Measurements from ENCODE around the gene IFIH1.

Gene IFIH1

DNA sequence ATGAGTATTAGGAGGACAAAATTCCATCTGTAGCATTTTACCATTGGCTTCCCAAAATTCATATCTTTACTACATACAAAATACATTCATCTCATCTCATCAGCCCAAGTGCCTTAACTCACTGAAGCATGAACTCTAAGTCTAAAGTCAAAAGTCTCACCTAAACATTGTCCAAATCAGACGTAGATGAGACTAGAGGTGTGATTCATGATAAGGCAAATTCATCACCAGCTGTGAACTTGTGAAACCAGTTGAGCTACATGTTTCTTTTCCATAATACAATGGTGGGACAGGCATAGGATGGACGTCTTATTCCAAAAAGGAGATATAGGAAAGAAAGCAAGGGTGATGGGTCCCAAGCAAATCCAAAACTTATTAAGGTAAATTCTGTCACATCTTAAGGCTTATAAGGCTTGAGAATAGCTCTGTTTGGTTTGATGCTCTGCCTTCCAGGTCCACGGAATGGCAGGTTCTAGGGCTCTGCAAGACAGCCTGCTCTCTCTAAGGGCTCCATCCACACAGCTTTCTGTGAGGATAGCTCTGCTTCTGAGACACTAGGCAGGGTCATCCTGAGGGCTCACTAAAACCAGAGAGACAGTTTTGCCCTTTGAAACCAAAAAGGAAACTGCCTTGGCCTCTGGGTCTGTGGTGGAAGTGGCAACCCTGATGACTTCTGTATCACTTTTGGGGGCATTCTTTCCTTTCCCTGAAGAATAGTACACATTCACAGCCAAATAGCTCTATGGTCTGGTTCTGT is 9.6 kb downstream of the IFIH1 start:
- no peak for DNase-seq

DNA sequence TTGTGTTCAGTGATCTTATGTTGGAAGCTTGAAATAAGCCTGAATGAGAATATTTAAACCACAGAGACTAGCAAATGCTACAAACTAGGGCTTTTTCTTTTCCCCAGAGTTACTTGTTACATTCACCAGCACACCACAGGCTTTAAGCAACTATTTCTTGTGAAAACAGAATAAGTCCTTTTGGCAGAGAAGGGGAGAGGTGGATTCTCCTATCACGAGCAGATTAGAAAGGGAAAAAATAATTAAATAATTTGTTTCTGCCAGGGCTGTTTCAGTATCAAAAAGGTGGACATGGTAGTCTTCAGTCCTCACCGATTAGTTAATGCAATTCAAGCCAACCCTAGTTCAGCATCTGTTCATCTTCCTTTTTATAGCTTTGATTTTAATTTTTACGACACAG is 12.6 kb downstream of the IFIH1 start:
- DNase-seq, result no peak

- DNase-seq, result no peak
Observed at GRCh38 chr2:162301877-162302276, 16.6 kb downstream of the IFIH1 start.

DNA sequence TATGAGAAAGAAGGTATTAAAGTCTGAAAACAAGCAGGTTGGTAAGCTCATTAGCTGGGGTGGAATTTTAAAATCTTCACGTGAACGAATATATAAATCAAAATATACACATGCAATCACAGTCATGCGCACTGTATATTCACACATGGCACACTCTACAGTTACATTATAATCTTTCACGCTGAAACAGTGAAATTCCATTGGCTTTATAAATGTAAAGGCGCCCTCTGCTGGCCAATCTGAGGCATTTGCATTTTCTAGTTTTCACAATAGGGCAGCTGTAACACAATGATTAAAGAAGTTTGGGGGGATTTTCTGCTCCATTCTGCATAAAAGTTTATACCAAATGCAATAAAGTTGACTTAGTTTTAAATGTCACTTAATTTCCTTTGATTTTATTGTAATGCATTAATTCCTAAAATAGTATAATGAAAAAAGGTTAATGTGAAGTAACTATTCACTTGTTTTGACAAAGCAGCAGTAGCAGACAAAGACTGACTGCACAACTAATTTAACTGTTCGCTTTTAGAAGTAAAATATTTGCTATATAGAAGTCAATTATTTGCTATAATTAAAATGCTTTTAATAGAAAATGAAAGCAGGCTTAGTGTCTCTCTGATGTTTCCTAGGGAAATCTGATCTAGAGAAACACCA is 17.2 kb downstream of the IFIH1 start:
- DNase-seq, result peak; percentile 77

- DNase-seq, result no peak
Observed at GRCh38 chr2:162300266-162300665, 18.2 kb downstream of the IFIH1 start.

GRCh38 chr2:162298669-162299335 is 19.7 kb downstream of the IFIH1 start:
- DNase-seq, result no peak

DNA sequence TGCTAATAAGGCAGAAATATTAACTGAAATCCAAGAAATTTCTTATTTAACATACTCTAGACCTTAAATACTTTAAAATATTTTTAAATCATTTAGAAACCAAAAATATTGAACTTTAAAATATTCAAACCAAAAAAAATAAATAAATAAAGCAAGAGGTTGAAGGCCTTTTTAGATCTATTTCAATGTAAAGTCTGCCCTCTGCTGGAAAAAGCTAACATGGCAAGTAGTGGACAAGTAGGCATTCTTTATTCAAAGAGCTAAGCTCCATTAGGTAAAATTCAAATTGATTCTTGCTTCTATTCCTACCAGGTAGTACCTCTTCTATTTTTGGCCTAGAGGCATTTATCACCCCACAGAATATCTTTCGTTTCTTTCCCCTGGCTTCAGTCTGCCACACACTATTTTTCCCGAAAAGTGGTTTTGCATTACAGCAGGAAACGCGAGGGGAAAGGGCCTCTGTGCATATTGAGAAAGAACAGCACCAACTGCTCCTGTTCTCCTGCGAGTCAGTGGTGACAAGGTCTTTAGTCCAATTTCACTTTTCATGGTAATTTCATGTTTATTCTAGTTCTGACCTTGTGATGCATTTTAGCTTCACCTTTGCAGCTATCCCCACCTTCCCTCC is 20.4 kb downstream of the IFIH1 start:
- DNase-seq, result peak; percentile 5

GRCh38 chr2:162295009-162295408 is 23.5 kb downstream of the IFIH1 start:
- DNase-seq, result no peak

- no peak for DNase-seq
Observed at GRCh38 chr2:162293122-162293786, 25.2 kb downstream of the IFIH1 start.

GRCh38 chr2:162291748-162292147 is 26.7 kb downstream of the IFIH1 start:
- no peak for DNase-seq

DNA sequence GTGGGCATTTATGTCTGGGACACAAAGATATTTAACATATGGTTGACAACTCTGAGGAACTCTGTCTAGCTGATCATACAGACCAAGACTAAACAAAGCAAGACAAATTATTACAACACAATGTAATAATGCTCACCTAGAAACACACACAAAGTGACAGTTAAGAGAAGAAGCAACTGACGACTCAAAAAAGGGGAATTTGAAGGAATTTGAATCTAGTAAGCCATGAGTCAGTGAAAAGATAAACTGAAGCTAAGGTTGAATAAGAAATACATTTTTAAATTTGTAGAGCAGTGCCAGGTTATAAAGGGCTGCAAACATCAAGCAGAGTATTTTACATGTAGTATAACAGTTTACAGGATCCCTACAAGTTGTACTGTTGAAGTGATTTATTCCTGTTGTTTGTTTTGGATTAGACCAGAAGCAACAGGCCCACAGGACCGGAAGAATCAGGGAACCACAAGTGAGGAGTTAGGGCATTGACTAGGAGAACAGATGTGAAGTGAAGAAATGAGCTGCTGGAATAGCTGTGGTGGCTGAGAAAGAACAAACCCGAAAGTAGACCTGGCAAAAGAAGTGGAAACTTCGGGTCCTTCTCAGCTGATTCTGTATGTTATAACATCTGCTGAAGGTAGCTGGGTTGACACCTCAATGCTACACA is 35.6 kb downstream of the IFIH1 start:
- no peak for DNase-seq

GRCh38 chr2:162280654-162281053 is 37.8 kb downstream of the IFIH1 start:
- no peak for DNase-seq

GRCh38 chr2:162277381-162277780 is 41.1 kb downstream of the IFIH1 start:
- no peak for DNase-seq

DNA sequence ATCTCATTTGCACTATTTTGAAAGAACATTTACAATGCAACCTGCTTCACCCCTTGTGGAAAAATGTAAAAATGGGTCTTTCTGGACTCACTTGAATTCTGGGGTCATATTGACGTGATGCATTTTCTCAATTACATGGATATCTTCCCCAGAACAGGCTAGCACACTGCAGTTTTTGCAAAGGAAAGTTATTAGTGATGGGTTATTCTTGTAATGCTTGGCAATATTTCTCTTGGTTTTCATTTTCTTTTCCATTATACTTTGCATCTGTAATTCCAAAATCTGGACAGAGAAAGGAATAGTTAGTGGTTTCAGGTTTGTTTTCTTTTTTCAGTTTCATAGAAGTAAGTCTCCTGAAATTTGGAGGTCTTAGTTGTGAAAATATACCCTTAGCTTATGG is 50.5 kb downstream of the IFIH1 start:
- DNase-seq, result no peak

DNA sequence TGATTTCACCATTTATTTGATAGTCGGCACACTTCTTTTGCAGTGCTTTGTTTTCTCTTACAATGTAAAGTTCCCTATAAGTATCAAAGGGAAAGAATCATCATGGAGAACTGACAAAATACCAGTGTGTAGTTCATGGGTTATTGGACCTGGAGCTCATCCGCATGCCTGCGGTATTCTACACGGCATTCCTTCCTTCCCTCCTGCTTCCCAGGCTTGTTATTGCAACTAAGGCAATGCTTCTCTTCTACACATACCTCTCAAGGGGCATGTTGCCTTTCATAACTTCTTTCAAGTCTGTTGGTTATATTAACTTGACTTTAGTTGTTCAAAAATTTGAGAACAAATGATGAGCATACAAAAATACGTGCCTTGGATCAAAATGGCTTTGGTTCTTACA is 51.0 kb downstream of the IFIH1 start:
- no peak for DNase-seq

- no peak for DNase-seq
Observed at GRCh38 chr2:162266460-162266760, 52.1 kb downstream of the IFIH1 start.

- no peak for DNase-seq
Observed at GRCh38 chr2:162265666-162266459, 52.6 kb downstream of the IFIH1 start.

DNA sequence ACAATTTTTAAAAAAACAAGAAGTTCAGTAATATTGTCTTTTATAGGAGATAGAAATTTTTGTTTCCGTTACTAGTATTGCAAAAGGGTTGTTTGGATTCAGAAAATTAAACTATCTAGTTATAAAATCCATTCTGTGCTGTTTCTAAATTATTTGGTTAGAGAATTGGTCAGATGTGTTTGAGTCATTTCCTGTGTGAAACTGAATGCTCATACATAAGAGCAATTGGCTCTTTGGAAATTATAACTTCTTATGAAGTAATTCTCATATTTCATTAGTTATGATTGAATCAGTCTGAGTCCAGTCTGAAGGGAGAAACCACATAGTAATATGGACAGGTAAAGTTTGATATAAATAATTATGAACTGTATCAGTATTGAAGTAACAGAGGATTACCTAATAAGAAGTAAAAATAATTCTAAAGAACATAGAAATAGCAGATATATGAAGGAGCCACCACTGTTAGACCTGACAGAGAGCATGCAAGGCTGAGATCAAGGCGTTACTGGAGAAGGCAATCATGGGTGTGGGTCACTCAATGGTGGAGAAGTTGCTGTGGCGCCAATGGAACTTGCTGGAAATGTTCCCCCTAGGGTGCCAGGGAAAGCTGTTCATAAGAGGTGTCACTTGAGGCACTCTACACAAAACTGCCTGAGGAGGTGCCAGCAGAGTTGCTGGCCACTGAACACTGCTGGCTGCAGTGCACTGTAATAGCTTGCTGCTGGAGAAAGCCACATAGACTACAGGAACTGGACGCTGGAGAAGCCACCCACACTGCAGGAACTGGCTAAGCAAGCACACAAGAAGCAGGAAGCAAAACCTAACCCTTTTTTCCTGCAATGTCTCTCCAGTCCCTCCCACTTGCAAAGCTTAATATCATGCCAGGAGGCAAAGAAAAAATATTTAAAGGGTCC is 57.2 kb downstream of the IFIH1 start:
- DNase-seq, result no peak

DNA sequence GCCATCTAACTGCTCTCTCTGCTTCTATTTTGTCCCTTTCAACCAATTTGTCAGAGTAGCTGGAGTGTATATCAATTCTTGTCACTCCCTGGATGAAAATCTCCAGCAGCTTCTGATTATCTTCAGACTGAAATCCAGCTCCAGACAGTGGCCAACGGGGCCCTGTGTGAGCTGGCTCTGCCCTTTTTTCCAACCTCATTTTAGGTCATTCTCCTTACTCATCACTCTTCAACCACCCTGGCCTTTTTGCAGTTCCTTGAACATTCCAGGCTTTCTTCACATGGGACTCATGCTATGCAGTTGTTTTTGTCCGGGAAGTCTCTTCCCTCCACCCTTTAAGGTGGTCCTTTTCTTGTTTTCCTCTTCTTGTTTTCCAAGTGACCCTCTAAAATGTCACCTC is 59.8 kb downstream of the IFIH1 start:
- DNase-seq, result no peak

DNA sequence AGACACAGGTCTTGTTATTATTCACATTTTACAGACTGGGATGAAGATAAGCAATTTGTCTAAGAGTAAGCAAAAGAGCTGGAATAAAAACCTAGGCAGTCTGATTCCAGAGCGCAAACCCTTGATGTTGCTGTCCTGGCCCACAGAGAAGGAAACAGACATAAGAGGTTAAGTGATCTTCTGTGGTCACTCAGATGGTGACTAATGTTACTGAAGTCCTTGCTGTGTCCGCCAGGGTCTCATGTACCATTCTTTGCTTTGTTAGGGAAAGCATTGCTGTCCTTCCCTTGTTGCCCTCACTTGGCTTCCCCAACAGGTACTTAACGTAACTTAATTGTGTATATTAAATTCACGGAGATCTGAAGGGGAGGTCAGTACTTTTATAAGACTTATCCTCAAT is 60.3 kb downstream of the IFIH1 start:
- DNase-seq, result no peak

DNA sequence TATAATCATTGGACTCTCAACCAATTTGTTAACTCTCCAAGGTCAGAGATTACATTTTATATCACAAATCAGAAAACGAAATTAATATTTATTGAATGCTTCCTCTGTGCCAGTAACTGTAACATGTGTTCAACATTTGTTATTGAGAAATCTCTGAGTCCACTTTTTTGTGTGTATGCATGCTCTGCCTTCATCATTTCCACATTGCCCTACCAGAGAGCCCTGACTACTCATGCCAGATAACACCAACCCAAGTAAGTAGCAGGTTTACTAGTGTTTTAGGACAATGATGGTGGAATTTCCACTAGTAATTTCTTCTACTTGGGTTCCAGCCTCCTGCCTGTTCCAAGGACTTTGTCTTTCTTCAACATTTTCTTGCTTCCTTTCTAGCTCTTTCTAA is 61.1 kb downstream of the IFIH1 start:
- no peak for DNase-seq
